Stimulated activated CD4-positive, alpha-beta T cell treated with anti-CD3 and anti-CD28 coated beads, Interleukin-15, amount 100 ng/mL, for 24 hours (primary cell): Measurements from ENCODE around the gene STAT6.

ENCODE experiments used
- DNase-seq: peaks from one replicate; pipeline ENCODE4 v3.0.0-alpha.2; 2020

The STAT6 gene

GRCh38 chr12:57146092-57146491 lies 34.9 kb upstream of the STAT6 start:
- no peak for DNase-seq

DNA sequence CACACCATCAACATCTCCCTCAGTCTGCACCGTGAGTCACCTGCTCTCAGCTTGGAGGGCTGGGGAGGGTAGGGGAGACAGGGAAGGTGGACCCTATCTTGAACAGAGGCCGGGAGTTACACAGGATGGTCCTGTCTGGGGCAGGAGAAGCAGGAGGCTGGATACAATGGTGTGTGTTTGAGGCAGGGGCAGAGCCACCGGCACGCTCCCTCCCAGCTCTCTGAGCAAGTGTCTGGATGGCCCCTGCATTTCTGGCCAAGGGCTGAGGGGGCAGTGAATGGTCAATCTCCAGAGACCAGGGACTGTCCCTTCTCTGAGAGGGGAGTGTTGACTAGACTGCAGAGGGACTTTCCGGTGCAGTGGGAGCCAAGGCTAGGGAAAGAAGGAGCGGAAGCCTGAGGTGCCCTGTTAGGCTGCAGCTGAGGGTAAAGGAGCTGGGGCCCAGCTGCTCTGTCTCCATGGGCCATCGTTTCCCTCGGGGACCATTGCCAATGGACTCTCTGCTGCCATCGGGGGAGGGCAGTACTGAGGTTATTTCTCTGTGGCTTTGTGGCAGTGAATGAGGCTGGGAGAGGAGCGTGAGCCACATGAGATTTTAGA lies 34.4 kb upstream of the STAT6 start:
- DNase-seq, result no peak

DNA sequence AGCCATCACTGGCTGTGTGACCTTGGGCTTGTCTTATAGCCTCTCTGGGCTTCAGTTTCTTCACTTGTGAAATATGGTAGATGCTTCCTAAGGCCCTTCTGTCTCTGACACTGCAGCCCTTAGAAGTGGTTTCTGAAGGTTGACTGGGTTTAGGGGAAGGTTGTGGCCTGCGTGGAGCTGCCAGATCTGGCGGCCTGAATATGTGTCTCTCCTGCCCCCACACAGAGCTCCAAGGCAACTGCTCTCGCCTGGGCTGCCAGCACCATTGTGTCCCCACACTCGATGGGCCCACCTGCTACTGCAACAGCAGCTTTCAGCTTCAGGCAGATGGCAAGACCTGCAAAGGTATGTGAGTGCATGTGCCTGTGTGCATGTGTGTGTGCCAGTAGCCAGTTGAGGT lies 32.3 kb upstream of the STAT6 start:
- no peak for DNase-seq

DNA sequence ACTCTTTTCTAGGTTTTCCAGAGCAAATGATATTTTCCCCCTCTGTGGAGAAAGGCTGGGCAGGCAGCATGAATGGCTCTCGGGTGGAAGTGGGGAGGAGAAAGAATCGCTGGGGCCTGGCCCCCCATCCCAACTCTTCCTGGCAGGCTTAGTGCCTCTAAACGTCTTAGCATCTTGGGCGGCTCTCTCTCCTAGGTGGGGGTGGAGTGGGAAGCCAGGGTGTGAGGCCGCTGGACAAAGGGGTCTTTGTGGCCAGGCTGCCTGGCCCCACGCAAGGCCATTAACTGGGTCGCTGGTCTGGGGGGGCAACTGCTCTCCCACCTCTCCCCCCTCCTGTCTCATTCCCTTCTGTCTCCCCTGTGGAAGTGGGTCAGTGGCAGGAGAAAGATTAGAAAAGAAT lies 31.6 kb upstream of the STAT6 start:
- no peak for DNase-seq

GRCh38 chr12:57142121-57142520 lies 31.0 kb upstream of the STAT6 start:
- DNase-seq, result no peak

GRCh38 chr12:57141249-57141648 lies 30.1 kb upstream of the STAT6 start:
- no peak for DNase-seq

DNA sequence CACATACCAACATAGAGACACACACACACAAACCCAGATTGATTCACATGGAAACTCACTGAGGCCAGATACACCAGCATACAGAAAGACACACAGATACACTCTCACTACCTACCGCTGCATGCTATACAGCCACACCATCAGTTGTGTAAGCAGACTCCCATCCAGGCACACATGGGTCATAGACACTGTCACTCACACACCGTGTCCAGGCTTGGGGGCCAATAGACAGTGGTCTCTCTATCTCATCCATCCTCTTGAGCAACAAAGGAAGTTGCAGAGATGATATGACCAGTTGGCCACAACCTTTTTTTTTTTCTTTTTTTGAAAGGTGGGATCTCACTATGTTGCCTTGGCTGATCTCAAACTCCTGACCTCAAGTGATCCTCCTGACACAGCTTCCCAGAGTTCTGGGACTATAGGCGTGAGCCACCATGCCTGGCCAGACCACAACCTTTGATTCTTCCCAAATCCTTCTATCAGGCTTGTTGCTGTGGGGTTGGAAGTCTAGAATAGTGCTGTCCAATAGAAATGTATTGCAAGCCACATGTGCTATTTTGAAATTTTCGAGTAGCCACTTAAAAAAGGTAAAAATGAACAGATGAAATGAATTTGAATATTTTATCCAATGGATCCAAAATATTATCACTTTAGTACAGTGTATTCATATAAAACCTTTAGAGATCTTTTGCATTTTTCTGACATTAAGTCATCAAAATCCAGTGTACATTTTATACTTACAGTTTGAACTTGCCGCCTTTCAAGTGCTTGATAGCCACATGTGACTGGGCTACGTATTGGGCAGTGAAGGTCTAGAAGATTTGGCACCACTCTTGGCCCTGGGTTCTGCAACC lies 28.9 kb upstream of the STAT6 start:
- DNase-seq, result no peak

DNA sequence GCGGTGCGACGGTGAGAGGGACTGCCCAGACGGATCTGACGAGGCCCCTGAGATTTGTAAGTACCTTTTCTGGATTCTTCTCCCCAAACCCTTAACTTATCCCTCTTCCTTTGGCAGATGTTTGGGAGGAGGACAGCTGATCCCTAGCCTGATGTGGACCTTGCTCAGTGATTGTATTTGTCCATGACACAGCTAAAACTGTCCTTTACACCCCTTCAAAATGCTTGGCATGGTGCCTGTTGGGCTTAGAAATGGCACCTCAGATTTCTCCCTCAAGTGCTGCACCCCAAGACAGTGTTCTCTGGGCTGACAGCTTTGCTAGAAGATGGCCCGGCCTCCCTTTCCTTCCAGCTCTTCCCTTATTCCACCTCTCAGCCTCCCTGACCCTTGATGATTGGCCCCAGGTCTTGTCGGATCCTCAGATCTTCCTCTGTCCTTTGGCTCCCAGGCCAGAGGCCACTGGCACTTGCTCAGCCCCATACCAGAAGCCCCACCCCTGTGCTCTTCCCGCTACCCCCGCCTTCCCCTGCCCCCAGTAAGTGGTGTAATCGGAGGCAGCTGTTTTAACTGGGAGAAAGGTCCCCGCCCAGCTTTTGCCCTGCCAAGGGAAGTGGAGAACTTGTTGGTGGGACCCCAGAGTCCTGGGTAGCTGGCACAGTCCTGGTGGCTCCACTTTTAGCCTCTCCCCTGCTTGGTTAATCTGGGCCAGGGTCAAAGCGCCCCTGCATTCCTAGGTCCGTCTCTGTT lies 27.5 kb upstream of the STAT6 start:
- DNase-seq, result no peak

- DNase-seq, result no peak
Measured at GRCh38 chr12:57135527-57136326, 24.6 kb upstream of the STAT6 start.

GRCh38 chr12:57134949-57135348 lies 23.8 kb upstream of the STAT6 start:
- DNase-seq, result no peak

DNA sequence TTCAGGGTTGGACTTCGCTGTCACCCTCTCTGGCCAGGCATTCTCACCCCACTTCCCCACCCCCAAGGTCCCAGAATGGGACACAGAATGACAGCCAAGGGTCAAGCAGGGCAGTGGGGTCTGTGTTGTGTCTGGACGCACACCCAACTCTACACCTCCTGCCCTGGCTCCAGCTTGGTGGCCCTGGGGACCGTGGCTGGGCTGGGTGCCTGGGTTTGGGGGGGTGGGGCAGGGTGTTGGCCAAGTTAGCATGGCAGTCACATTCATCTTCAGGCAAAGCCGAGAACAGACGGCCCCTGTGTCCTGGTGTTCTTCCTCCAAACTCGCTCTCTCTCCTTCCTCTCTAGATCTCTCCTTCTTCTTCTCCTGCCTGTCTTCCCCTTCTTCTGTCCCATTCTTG lies 22.8 kb upstream of the STAT6 start:
- DNase-seq, result no peak

GRCh38 chr12:57133013-57133569 lies 21.9 kb upstream of the STAT6 start:
- no peak for DNase-seq

- DNase-seq, result no peak
Measured at GRCh38 chr12:57131896-57132744, 21.0 kb upstream of the STAT6 start.

DNA sequence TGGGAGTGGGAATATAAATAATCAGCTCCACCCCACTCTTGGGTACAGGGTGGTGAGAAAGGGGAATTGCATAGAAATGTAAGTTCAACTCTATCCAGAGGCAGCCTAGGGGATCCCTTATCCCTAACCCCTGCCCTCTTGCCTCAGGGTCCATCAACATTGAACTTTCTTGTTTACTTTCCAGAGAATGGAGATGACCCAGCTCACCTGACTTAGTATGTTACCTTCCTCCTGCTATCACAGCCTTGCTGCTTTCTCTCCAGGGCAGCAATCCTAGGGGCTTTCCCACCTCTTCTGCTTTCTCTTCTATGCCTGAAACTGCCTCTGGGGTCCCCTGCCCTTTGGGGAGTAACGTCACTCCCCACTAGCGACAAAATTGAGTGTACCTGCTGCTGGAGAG lies 19.8 kb upstream of the STAT6 start:
- no peak for DNase-seq

- DNase-seq, result no peak
Measured at GRCh38 chr12:57129889-57130288, 18.7 kb upstream of the STAT6 start.

- no peak for DNase-seq
Measured at GRCh38 chr12:57129321-57129842, 18.2 kb upstream of the STAT6 start.

DNA sequence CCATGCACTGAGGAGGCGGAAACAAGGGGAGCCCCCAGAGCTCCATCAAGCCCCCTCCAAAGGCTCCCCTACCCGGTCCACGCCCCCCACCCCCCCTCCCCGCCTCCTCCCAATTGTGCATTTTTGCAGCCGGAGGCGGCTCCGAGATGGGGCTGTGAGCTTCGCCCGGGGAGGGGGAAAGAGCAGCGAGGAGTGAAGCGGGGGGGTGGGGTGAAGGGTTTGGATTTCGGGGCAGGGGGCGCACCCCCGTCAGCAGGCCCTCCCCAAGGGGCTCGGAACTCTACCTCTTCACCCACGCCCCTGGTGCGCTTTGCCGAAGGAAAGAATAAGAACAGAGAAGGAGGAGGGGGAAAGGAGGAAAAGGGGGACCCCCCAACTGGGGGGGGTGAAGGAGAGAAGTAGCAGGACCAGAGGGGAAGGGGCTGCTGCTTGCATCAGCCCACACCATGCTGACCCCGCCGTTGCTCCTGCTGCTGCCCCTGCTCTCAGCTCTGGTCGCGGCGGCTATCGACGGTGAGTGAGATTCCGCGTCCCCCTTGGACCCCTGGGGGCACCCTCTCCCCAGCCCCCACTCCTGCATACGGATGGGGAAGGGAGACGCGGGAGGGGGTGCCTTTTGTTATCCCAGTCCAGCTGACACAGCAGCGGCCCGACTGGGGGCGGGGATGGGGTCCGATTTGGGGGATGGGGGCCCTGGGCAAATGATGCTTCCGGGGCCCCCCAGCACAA lies 17.5 kb upstream of the STAT6 start:
- peak; percentile 20 for DNase-seq

DNA sequence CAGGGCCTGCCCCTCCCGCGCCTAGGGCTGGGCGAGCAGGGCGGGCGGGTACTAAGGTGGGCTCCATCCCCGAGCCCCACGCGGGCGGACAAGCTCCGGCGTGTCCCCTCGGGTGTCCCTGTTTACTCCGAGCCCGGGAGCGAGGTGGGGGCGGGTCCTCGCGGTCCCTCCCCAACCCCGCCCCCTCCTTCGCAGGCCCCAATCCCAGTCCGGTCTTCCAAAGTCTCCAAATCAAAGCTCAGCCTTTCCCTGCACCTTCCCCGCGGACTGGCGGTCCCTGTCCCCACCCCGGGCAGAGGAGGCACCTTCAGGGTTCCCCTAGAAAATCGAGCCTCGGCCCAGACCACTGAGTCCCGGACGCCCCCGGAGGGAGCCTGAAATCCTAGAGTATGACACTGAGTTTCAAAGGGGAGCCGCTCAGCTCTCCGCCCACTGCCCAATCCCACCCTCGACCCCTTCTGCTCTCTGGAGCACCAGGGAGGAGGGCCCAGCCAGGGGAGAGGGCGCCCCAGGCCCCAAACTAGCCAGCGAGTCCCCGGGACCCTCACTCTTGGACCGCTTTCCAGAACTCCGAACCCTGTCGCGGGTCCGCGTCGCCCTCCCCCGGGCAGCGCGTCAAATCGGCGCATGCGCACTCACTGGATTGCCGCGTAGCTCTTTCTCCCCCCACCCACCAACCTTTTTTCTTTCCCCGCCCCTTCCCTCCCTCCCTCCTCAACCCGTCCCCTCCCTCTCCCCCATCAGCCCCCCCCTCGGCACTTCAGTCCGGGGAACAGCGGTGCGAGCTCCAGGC lies 16.8 kb upstream of the STAT6 start, which contains the start of gene LRP1:
LRP1 (plus strand) TSS at position 758 of the 793 bp plus-strand sequence. CDS start 482 bp downstream, outside the sequence.
- DNase-seq, result peak; percentile 81

- peak; percentile 70 for DNase-seq
Measured at GRCh38 chr12:57127101-57127725, 16.1 kb upstream of the STAT6 start.
